IMR-90 (cell line): Measurements from ENCODE around the gene RAB41. TPM values are rescaled to one million over a fixed set of nuclear protein-coding genes. Genes with fewer than 3 reads are reported as not detected.

Experiments used
- ATAC-seq: fragments of 200-7000 bp; cut with Tn5 transposase; 2 replicates; pipeline ENCODE4 v1.9.1; 2020; ENCODE audit warnings: low read depth, mild to moderate bottlenecking, moderate library complexity
- BruUV-seq: library from RNA; stranded (reverse); fragments of 400-500 nt; replicated peaks from 2 replicates; lab custom pipeline; 2021; lab: Mats Ljungman, UMichigan
- CTCF ChIA-PET: fragments of 300-600 bp; formaldehyde crosslinking; extraction: SDS; loops from one replicate; lab custom pipeline; 2021; ENCODE audit warnings: antibody characterized with exemption; lab: Yijun Ruan, JAX
- POLR2A ChIA-PET: fragments of 300-600 bp; sonication (Branson Sonifier 250); formaldehyde crosslinking; loops from one replicate; lab custom pipeline; 2022; ENCODE audit warnings: antibody characterized with exemption; ENCODE audit not compliant: unreplicated experiment; lab: Charles Lee
- DNase-seq: peaks from one replicate; pipeline ENCODE4 v3.0.0; 2013
- H2AFZ ChIP-seq: replicated peaks from 2 replicates; pipeline ENCODE3; 2013; ENCODE audit warnings: low read length, mild to moderate bottlenecking; ENCODE audit not compliant: poor library complexity
- H2AK5ac ChIP-seq: 2 replicates; pipeline ENCODE4 v1.6.1; 2013; ENCODE audit warnings: low read depth, low read length, inconsistent platforms
- H2AK9ac ChIP-seq: replicated peaks from 2 replicates; pipeline ENCODE3; 2013; ENCODE audit warnings: mild to moderate bottlenecking, low read depth, low read length, moderate library complexity; ENCODE audit not compliant: poor library complexity
- H2BK120ac ChIP-seq: 2 replicates; pipeline ENCODE4 v1.6.1; 2013; ENCODE audit warnings: low read depth, low read length, inconsistent platforms
- H2BK15ac ChIP-seq: 3 replicates; pipeline ENCODE4 v1.6.1; 2013; ENCODE audit warnings: low read depth, low read length, inconsistent platforms
- H2BK20ac ChIP-seq: 2 replicates; pipeline ENCODE4 v1.6.1; 2013; ENCODE audit warnings: low read depth, mild to moderate bottlenecking, inconsistent platforms, low read length, moderate library complexity
- H2BK5ac ChIP-seq: 2 replicates; pipeline ENCODE4 v1.6.1; 2013; ENCODE audit warnings: mild to moderate bottlenecking, low read depth, low read length, inconsistent platforms; ENCODE audit not compliant: poor library complexity, severe bottlenecking
- H3K14ac ChIP-seq: replicated peaks from 2 replicates; pipeline ENCODE4 v1.6.1; 2013; ENCODE audit warnings: low read depth, low read length, inconsistent platforms
- H3K18ac ChIP-seq: 2 replicates; pipeline ENCODE4 v1.6.1; 2013; ENCODE audit warnings: low read depth, low read length, control low read depth
- H3K23ac ChIP-seq: 2 replicates; pipeline ENCODE4 v1.6.1; 2013; ENCODE audit warnings: low read depth, low read length, inconsistent platforms
- H3K27ac ChIP-seq: 2 replicates; pipeline ENCODE4 v1.5.1; 2013; ENCODE audit warnings: mild to moderate bottlenecking, control low read depth, low read length; ENCODE audit not compliant: insufficient read depth
- H3K27me3 ChIP-seq: 2 replicates; pipeline ENCODE4 v1.6.1; 2013; ENCODE audit warnings: low read length; ENCODE audit not compliant: control insufficient read depth, insufficient read depth
- H3K36me3 ChIP-seq: 2 replicates; pipeline ENCODE4 v1.6.1; 2013; ENCODE audit warnings: low read length, mixed read lengths; ENCODE audit not compliant: control insufficient read depth, insufficient read depth
- H3K4ac ChIP-seq: 2 replicates; pipeline ENCODE4 v1.6.1; 2013; ENCODE audit warnings: low read depth, low read length, inconsistent platforms
- H3K4me1 ChIP-seq: 2 replicates; pipeline ENCODE4 v1.6.1; 2013; ENCODE audit warnings: low read length, mixed read lengths; ENCODE audit not compliant: control insufficient read depth, insufficient read depth
- H3K4me2 ChIP-seq: 2 replicates; pipeline ENCODE4 v1.6.1; 2013; ENCODE audit warnings: low read depth, mild to moderate bottlenecking, control low read depth, low read length, moderate library complexity
- H3K4me3 ChIP-seq: 2 replicates; pipeline ENCODE4 v1.5.1; 2013; ENCODE audit warnings: low read depth, mild to moderate bottlenecking, control low read depth, low read length, moderate library complexity; ENCODE audit not compliant: insufficient read depth
- H3K56ac ChIP-seq: 2 replicates; pipeline ENCODE4 v1.6.1; 2013; ENCODE audit warnings: low read length, inconsistent platforms; ENCODE audit not compliant: insufficient read depth; ENCODE audit errors: extremely low read depth
- H3K79me1 ChIP-seq, 2 experiments: 2 replicates each; pipeline ENCODE4 v1.6.1; 2013; ENCODE audit warnings: low read length in 2 of 2, inconsistent platforms in 1 of 2, low read depth in 1 of 2
- H3K9ac ChIP-seq: 2 replicates; pipeline ENCODE4 v1.6.1; 2013; ENCODE audit warnings: low read depth, low read length, control low read depth
- H3K9me1 ChIP-seq: 2 replicates; pipeline ENCODE4 v1.6.1; 2013; ENCODE audit warnings: low read length, inconsistent platforms; ENCODE audit not compliant: insufficient read depth
- H3K9me3 ChIP-seq: 2 replicates; pipeline ENCODE4 v1.6.1; 2013; ENCODE audit warnings: low read length; ENCODE audit not compliant: control insufficient read depth, insufficient read depth
- H4K20me1 ChIP-seq: 2 replicates; pipeline ENCODE4 v1.6.1; 2013; ENCODE audit warnings: low read length, inconsistent platforms; ENCODE audit not compliant: insufficient read depth
- H4K5ac ChIP-seq: 2 replicates; pipeline ENCODE4 v1.6.1; 2013; ENCODE audit warnings: mild to moderate bottlenecking, low read depth, low read length, control low read depth
- H4K8ac ChIP-seq, 2 experiments: 2 replicates each; pipeline ENCODE4 v1.6.1; 2013; ENCODE audit warnings: low read depth in 2 of 2, low read length in 2 of 2, control low read depth in 1 of 2, inconsistent platforms in 1 of 2
- H4K91ac ChIP-seq: 2 replicates; pipeline ENCODE4 v1.6.1; 2013; ENCODE audit warnings: low read depth, low read length, inconsistent platforms; ENCODE audit not compliant: insufficient read depth
- BHLHE40 ChIP-seq: fragments of 150-350 bp; IDR thresholded peaks from 2 replicates; pipeline ENCODE4 v1.6.1; 2016; ENCODE audit warnings: mild to moderate bottlenecking, low read depth, low read length
- CEBPB ChIP-seq: IDR thresholded peaks from 2 replicates; pipeline ENCODE4 v1.6.1; 2012; ENCODE audit warnings: low read depth, low read length, improper control_type of control experiment
- CHD1 ChIP-seq: IDR thresholded peaks from 2 replicates; pipeline ENCODE4 v1.6.1; 2012; ENCODE audit warnings: low read depth, low read length, improper control_type of control experiment
- CTCF ChIP-seq: conservative IDR thresholded peaks from 2 replicates; pipeline ENCODE4 v1.5.1; 2012; ENCODE audit warnings: mild to moderate bottlenecking, low read depth, low read length, improper control_type of control experiment
- ELK1 ChIP-seq: fragments of 150-350 bp; IDR thresholded peaks from 2 replicates; pipeline ENCODE4 v1.6.1; 2016; ENCODE audit warnings: low read depth, mild to moderate bottlenecking, low read length, moderate library complexity, borderline replicate concordance
- FOS ChIP-seq: fragments of 150-350 bp; IDR thresholded peaks from 2 replicates; pipeline ENCODE4 v1.6.1; 2016; ENCODE audit warnings: low read depth, low read length
- MAFK ChIP-seq: IDR thresholded peaks from 2 replicates; pipeline ENCODE4 v1.6.1; 2012; ENCODE audit warnings: low read depth, low read length, improper control_type of control experiment
- MAZ ChIP-seq: IDR thresholded peaks from 2 replicates; pipeline ENCODE4 v1.6.1; 2012; ENCODE audit warnings: low read depth, mild to moderate bottlenecking, low read length, improper control_type of control experiment, moderate library complexity, borderline replicate concordance
- MXI1 ChIP-seq: IDR thresholded peaks from 2 replicates; pipeline ENCODE4 v1.6.1; 2012; ENCODE audit warnings: low read depth, mild to moderate bottlenecking, low read length, moderate library complexity, borderline replicate concordance
- POLR2A ChIP-seq: IDR thresholded peaks from 2 replicates; pipeline ENCODE4 v1.6.1; 2012; ENCODE audit warnings: mild to moderate bottlenecking, low read depth, low read length
- RAD21 ChIP-seq: IDR thresholded peaks from 2 replicates; pipeline ENCODE4 v1.6.1; 2012; ENCODE audit warnings: low read length, improper control_type of control experiment
- RCOR1 ChIP-seq: IDR thresholded peaks from 2 replicates; pipeline ENCODE4 v1.6.1; 2012; ENCODE audit warnings: mild to moderate bottlenecking, low read length, improper control_type of control experiment; ENCODE audit not compliant: insufficient replicate concordance
- RFX5 ChIP-seq: IDR thresholded peaks from 2 replicates; pipeline ENCODE4 v1.8.0; 2012; ENCODE audit warnings: low read depth, mild to moderate bottlenecking, low read length, moderate library complexity
- SMC3 ChIP-seq: fragments of 150-350 bp; IDR thresholded peaks from 2 replicates; pipeline ENCODE4 v1.6.1; 2016; ENCODE audit warnings: low read depth, mild to moderate bottlenecking, antibody characterized with exemption, low read length, moderate library complexity
- WGBS, 2 experiments: methylation state at CpG; one replicate each; pipeline versions ENCODE4 v1.1.5 to v1.1.7; 2013; ENCODE audit warnings: missing lambda C conversion rate in 2 of 2; ENCODE audit not compliant: insufficient read length in 1 of 2; ENCODE audit errors: extremely low coverage in 2 of 2; 5-methylcytosine and 5-hydroxymethylcytosine counted together
- dilution Hi-C: fragments of 300-500 bp; cut with HindIII; formaldehyde crosslinking; loops from one replicate; pipeline ENCODE4 v1.14.3; 2018; ENCODE audit warnings: low sequenced_read_pairs; ENCODE audit not compliant: unreplicated experiment
- in situ Hi-C: fragments of 300-500 bp; cut with MboI; formaldehyde crosslinking; loops from 3 replicates; pipeline ENCODE4 v1.14.3; 2019; ENCODE audit warnings: low sequenced_read_pairs, inconsistent platforms, mixed read lengths
- intact Hi-C: fragments of 100-400 bp; cut with micrococcal nuclease; formaldehyde crosslinking; loops from 2 replicates; pipeline ENCODE4 v1.10.0; 2022
- polyA plus RNA-seq, 3 experiments: library from polyadenylated mRNA; depleted of rRNA; stranded (reverse); fragments of >200 nt; gene quantifications; 2 replicates each; pipeline ENCODE4 v1.2.3, GENCODE V29; 2012; ENCODE audit warnings: low replicate concordance in 1 of 3
- total RNA-seq: library from RNA; depleted of rRNA; stranded (reverse); fragments of >200 nt; gene quantifications from 2 replicates; pipeline ENCODE4 v1.2.3, GENCODE V29; 2012
- TF ChIP-seq, protein P1 (sequence below): fragments of 150-350 bp; IDR thresholded peaks from 2 replicates; pipeline ENCODE4 v1.6.1; 2017; ENCODE audit warnings: mild to moderate bottlenecking, antibody characterized with exemption, low read length, low read depth

RAB41 gene
- total and polyA plus RNA-seq, 2 of the 4 experiments (the other 2 are of a cell fraction), result not detected

- DNase-seq, result no peak
- Histone ChIP-seq H3K79me1 (no peaks in the 10 kb centered on the region), H2BK15ac (no peak overlapping the region), H4K8ac (no peak overlapping the region), H2BK120ac (no peak overlapping the region), H3K27me3 (peaks cover 5% of the 10 kb centered on the region; the same call in 1 of the 2 replicates), H4K91ac (no peak overlapping the region), H3K27ac (no peak overlapping the region), H3K9ac (no peak overlapping the region), H3K9me1 (no peaks in the 10 kb centered on the region), H3K56ac (no peak overlapping the region), H4K5ac (no peak overlapping the region), H4K20me1 (no peaks in the 10 kb centered on the region), H3K36me3 (no peaks in the 10 kb centered on the region), H3K9me3 (no peaks in the 10 kb centered on the region), H3K4me2 (no peak overlapping the region), H2AK5ac (no peak overlapping the region), H3K4ac (no peak overlapping the region), H3K4me3 (no peak overlapping the region), H3K14ac (no peak overlapping the region), H2AK9ac (no peak overlapping the region), H3K18ac (no peak overlapping the region), H2BK20ac (no peak overlapping the region), H2AFZ (no peak overlapping the region), H3K23ac (no peak overlapping the region), H3K4me1 (no peaks in the 10 kb centered on the region; the same call in 1 of the 2 replicates), H2BK5ac (no peak overlapping the region)
- ChIA-PET CTCF (no interaction called here), POLR2A (no interaction called here)
- BruUV-seq, result no TSS peak
- dilution Hi-C loops, result no loop called here
- no peak for ATAC-seq
- intact Hi-C loops, result no loop called here
- in situ Hi-C loops, result no loop called here
- WGBS, 2 experiments, result no CpG with 5 or more reads among the region's 2 CpGs
- TF ChIP-seq MXI1 (no peak), POLR2A (no peak), ELK1 (no peak), BHLHE40 (no peak), CTCF (no peak), MAZ (no peak), SMC3 (no peak), MAFK (no peak), RFX5 (no peak), FOS (no peak), CHD1 (no peak), RAD21 (no peak), CEBPB (no peak), RCOR1 (no peak)
- TF ChIP-seq, protein P1, sequence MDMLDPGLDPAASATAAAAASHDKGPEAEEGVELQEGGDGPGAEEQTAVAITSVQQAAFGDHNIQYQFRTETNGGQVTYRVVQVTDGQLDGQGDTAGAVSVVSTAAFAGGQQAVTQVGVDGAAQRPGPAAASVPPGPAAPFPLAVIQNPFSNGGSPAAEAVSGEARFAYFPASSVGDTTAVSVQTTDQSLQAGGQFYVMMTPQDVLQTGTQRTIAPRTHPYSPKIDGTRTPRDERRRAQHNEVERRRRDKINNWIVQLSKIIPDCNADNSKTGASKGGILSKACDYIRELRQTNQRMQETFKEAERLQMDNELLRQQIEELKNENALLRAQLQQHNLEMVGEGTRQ, result no peak
Observed at GRCh38 chrX:70255452-70255851, 26.5 kb upstream of the RAB41 start.
